Smooth muscle cell (in vitro differentiated cells): ENCODE measurements around the gene SNUPN. TPM values are rescaled to one million over a fixed set of nuclear protein-coding genes. Genes with fewer than 3 reads are reported as not detected.
A peak's percentile ranks its signal among the peaks of the same experiment; 100 is the strongest.

ENCODE experiments used
- DNase-seq: peaks from one replicate; lab custom pipeline; 2025; ENCODE audit not compliant: unreplicated experiment; lab: John Stamatoyannopoulos, UW
- H2AFZ ChIP-seq: fragments of 200-600 bp; sonication (generic); 2 replicates; pipeline ENCODE4 v1.6.0; 2016; ENCODE audit warnings: antibody characterized with exemption, low read depth, mild to moderate bottlenecking
- H3F3A ChIP-seq: fragments of 200-600 bp; sonication (generic); 2 replicates; pipeline ENCODE4 v1.6.0; 2017; ENCODE audit warnings: antibody characterized with exemption, low read depth
- H3K27ac ChIP-seq: fragments of 200-600 bp; sonication (generic); 2 replicates; pipeline ENCODE4 v1.5.1; 2016; ENCODE audit warnings: low read depth, mild to moderate bottlenecking
- H3K27me3 ChIP-seq: fragments of 200-600 bp; sonication (generic); 2 replicates; pipeline ENCODE4 v1.6.1; 2016; ENCODE audit warnings: low read depth, mild to moderate bottlenecking
- H3K36me3 ChIP-seq: fragments of 200-600 bp; sonication (generic); 2 replicates; pipeline ENCODE4 v1.5.1; 2016; ENCODE audit warnings: low read depth
- H3K4me1 ChIP-seq: fragments of 200-600 bp; sonication (generic); 2 replicates; pipeline ENCODE4 v1.5.1; 2016; ENCODE audit warnings: low read depth
- H3K4me2 ChIP-seq: fragments of 200-600 bp; sonication (generic); 2 replicates; pipeline ENCODE4 v1.6.0; 2016; ENCODE audit warnings: mild to moderate bottlenecking
- H3K4me3 ChIP-seq: fragments of 200-600 bp; sonication (generic); 2 replicates; pipeline ENCODE4 v1.5.1; 2016; ENCODE audit warnings: mild to moderate bottlenecking
- H3K79me2 ChIP-seq: fragments of 200-600 bp; sonication (generic); 2 replicates; pipeline ENCODE4 v1.6.0; 2016; ENCODE audit warnings: low read depth, mild to moderate bottlenecking
- H3K9ac ChIP-seq: fragments of 200-600 bp; sonication (generic); 2 replicates; pipeline ENCODE4 v1.6.0; 2016; ENCODE audit warnings: low read depth
- H3K9me3 ChIP-seq: fragments of 200-600 bp; sonication (generic); replicated peaks from 2 replicates; pipeline ENCODE4 v1.5.1; 2016; ENCODE audit warnings: low read depth
- H4K20me1 ChIP-seq: fragments of 200-600 bp; sonication (generic); 2 replicates; pipeline ENCODE4 v1.6.0; 2016; ENCODE audit warnings: low read depth
- WGBS: methylation state at CpG from one replicate; pipeline ENCODE4 v1.1.7; 2016; ENCODE audit warnings: low lambda C conversion rate; 5-methylcytosine and 5-hydroxymethylcytosine counted together
- polyA plus RNA-seq: library from polyadenylated mRNA; unstranded; fragments of >200 nt; fragmentation: Nextera tagmentation; extraction: Ambion mirVana; gene quantifications from 2 replicates; pipeline ENCODE4 v1.2.1, GENCODE V29; 2016
- total RNA-seq: library from RNA; depleted of rRNA; stranded (reverse); fragments of >200 nt; gene quantifications from 2 replicates; pipeline ENCODE4 v1.2.3, GENCODE V29; 2014
- TF ChIP-seq, protein P1 (sequence below): fragments of 200-600 bp; sonication (generic); IDR thresholded peaks from 2 replicates; pipeline ENCODE4 v1.5.1; 2017; ENCODE audit warnings: borderline replicate concordance, mild to moderate bottlenecking, antibody characterized with exemption; ENCODE audit not compliant: insufficient read depth, poor library complexity, severe bottlenecking

The SNUPN gene
- total and polyA plus RNA-seq, 2 experiments from 2014 or later: 15.2 to 24.0 TPM

DNA sequence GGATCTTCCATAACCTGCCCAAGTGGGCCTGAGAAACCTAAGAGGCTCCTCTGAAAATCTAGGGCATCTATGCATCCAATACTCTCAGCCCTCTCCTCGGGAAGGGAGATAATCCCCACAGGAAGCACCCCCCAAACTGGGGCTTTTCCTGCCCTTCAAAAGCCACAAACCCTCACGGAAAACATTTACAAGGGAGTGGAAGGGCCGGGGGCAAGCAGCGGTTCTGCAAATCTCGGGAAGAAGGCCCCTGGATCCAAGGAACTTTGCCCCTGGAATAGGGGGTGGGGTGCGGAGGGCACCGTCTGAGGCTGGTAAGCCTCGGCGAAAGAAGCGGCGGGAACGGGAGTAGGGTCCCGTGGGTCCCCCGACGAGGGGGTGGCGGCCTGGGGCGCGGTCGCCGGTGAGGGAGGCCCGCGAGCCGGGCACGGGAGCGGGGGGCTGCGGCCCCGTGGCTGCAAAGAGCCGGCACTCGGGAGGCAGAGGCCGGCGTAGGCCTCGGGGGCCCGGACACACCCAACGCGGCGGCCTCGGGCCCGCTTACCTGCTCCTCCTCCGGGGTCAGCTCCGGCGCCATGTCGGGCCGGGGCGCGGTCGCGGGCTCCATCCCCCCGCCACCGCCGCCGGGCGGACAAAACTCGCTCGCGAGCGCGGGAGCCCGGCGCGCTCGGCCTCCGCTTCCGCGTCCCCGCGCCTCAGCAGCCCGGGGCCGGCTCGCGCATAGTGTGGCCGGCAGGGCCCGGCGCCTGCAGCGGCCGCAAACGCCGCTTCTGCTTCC lies 47.2 kb downstream of the SNUPN start:
- no peak for DNase-seq
- H4K20me1 ChIP-seq: peaks cover 36% of the 10 kb centered on the region
- H3K79me2 ChIP-seq: peaks cover 49% of the 10 kb centered on the region
- H3K4me3 ChIP-seq: peak overlapping the region; percentile 99
- no peaks in the 10 kb centered on the region for H3K9me3 ChIP-seq
- H2AFZ ChIP-seq: peak overlapping the region; percentile 98
- peak overlapping the region; percentile 58 for H3K27ac ChIP-seq
- peaks cover 4% of the 10 kb centered on the region for H3F3A ChIP-seq
- H3K36me3 ChIP-seq: no peaks in the 10 kb centered on the region
- H3K27me3 ChIP-seq: no peaks in the 10 kb centered on the region
- WGBS: 0% methylated on average over 48 of the region's 77 CpGs
- peak overlapping the region; percentile 99 for H3K4me2 ChIP-seq
- peaks cover 15% of the 10 kb centered on the region for H3K4me1 ChIP-seq
- peak overlapping the region; percentile 84 for H3K9ac ChIP-seq
- TF ChIP-seq, protein P1, sequence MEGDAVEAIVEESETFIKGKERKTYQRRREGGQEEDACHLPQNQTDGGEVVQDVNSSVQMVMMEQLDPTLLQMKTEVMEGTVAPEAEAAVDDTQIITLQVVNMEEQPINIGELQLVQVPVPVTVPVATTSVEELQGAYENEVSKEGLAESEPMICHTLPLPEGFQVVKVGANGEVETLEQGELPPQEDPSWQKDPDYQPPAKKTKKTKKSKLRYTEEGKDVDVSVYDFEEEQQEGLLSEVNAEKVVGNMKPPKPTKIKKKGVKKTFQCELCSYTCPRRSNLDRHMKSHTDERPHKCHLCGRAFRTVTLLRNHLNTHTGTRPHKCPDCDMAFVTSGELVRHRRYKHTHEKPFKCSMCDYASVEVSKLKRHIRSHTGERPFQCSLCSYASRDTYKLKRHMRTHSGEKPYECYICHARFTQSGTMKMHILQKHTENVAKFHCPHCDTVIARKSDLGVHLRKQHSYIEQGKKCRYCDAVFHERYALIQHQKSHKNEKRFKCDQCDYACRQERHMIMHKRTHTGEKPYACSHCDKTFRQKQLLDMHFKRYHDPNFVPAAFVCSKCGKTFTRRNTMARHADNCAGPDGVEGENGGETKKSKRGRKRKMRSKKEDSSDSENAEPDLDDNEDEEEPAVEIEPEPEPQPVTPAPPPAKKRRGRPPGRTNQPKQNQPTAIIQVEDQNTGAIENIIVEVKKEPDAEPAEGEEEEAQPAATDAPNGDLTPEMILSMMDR: no peak

DNA sequence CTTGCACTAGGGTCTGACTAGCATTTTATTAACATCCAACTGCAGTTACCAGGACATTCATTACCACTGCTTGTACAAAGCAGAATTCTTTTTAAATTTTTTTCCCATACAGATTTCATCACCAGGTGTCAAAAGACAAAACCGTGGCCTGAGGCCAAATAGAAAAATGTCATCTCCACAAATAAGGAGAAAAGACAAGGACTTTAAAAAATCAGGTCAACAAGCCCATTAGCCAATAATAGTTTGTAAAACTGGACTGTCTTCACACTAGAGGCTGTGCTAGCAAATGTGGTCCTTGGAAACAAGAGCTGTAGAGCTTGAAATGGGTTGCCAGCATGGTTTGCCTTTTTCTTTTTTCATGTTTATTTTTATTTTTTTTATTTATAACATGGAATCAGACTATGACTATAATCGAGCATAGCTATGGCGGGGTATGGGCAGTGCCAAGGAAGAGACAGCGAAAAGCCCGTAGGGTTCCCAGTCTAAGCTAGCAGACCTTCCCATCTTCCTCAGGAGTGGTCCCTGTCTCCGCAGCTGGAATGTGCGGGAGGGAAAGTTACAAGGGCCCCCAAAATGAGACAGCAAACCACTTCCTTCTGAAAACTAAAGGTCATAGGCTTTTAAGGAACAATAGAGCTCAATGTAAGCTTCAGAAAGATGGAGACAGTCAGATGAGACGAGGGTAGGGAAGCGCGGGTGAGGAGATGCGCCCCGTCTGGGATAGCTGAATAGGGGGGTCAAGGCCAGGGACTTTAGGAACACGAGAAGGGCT lies 47.9 kb downstream of the SNUPN start:
- peak overlapping the region; percentile 52 for H3K27ac ChIP-seq
- peaks cover 44% of the 10 kb centered on the region for H4K20me1 ChIP-seq
- no peak for DNase-seq
- peak overlapping the region; percentile 99 for H3K4me3 ChIP-seq
- H3F3A ChIP-seq: peaks cover 4% of the 10 kb centered on the region
- H3K4me1 ChIP-seq: peaks cover 17% of the 10 kb centered on the region
- H3K9me3 ChIP-seq: no peaks in the 10 kb centered on the region
- H2AFZ ChIP-seq: peak overlapping the region; percentile 98
- 3% methylated on average over 13 of the region's 13 CpGs for WGBS
- H3K36me3 ChIP-seq: no peaks in the 10 kb centered on the region
- H3K4me2 ChIP-seq: peak overlapping the region; percentile 99
- TF ChIP-seq, protein P1: no peak
- peak overlapping the region; percentile 84 for H3K9ac ChIP-seq
- H3K27me3 ChIP-seq: no peaks in the 10 kb centered on the region
- H3K79me2 ChIP-seq: peaks cover 57% of the 10 kb centered on the region

DNA sequence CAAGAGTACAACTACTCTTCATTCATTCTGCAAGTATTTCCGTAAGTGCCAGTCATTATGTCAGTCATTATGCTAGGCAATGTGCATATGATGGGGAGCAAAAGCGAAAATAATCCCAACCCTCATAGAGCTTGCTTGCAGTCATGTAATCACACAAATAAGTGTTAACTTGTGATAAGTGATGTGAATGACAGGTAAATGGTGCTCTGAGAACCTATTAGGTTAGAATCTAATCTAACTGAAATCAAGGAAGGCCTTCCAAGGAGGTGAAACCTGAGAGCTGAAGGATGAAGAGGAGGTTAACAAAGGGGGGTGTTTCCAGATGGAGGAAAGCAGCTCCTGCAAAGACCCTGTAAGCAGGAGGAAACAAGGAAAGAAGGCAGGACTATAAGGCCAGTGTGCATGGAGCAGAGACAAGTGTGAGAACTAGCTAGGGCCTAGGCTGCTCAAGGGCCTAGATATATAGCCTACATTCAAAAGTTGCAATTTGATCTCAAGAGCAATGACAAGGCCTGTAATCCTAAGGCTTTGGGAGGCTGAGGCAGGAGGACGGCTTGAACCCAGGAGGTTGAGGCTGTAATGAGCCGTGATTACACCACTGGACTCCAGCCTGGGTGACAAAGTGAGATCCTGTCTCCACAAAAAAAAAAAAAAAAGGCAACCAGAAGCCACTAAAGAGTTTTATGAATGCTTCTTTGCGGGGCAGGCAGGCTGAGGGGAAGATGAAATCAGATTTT lies 51.7 kb downstream of the SNUPN start:
- Histone ChIP-seq H3K4me2 (no peak overlapping the region), H3K9ac (no peak overlapping the region), H3K4me1 (peaks cover 17% of the 10 kb centered on the region), H4K20me1 (peaks cover 82% of the 10 kb centered on the region), H2AFZ (no peak overlapping the region), H3K27me3 (no peaks in the 10 kb centered on the region), H3F3A (no peaks in the 10 kb centered on the region), H3K27ac (no peak overlapping the region), H3K36me3 (no peaks in the 10 kb centered on the region), H3K4me3 (no peak overlapping the region), H3K79me2 (peaks cover 95% of the 10 kb centered on the region), H3K9me3 (no peaks in the 10 kb centered on the region)
- DNase-seq: no peak
- TF ChIP-seq, protein P1: no peak
- WGBS: 93% methylated on average over 5 of the region's 5 CpGs
